ENCODE data around the gene CBFA2T3.
A peak's percentile ranks its signal among the peaks of the same experiment; 100 is the strongest.

CBFA2T3 gene

DNA sequence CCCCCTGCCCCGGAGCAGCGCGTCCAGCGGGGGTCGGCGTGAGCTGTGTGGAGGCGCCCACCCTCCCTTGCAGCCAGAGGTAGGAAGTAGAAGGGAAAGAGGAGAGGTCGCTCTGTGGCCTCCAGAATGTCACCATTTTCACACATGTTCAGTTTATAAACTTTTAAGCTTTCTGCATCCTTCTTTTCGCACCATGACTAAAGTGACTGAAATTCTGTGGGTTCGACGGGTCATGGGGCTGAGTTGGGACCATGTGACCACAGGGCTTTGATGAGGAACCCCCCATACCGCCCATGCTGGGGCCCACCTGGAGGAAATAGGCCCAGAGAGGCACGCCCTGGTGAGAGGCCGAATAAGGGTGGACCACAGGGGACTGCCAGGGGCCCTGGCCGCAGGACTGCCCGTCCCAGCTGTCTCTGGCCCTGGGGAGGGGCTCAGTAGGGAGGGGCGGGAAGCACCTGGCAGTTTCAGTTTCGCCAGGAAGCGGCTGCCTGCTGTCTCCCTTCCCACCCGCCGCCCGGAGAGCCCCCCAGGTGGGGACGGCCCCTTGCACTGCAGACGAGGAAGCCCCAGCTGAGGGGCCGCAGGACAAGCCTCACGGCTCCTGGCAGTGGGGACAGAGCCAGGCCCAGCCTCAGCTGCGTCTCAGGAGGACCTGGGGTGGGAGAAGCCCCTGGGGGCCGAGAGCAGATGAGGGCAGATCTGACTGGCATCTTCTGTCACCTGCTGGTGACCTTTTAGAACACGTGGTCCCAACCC lies 9.0 kb downstream of the CBFA2T3 start:
- no peak overlapping the region for H2AFZ ChIP-seq (ENCODE audit: low read depth, low read length)
- H3K4me1 ChIP-seq (ENCODE audit: low read length), result peaks cover 72% of the 10 kb centered on the region
- peak overlapping the region; percentile 62 for H3K4me2 ChIP-seq (ENCODE audit: low read length)

DNA sequence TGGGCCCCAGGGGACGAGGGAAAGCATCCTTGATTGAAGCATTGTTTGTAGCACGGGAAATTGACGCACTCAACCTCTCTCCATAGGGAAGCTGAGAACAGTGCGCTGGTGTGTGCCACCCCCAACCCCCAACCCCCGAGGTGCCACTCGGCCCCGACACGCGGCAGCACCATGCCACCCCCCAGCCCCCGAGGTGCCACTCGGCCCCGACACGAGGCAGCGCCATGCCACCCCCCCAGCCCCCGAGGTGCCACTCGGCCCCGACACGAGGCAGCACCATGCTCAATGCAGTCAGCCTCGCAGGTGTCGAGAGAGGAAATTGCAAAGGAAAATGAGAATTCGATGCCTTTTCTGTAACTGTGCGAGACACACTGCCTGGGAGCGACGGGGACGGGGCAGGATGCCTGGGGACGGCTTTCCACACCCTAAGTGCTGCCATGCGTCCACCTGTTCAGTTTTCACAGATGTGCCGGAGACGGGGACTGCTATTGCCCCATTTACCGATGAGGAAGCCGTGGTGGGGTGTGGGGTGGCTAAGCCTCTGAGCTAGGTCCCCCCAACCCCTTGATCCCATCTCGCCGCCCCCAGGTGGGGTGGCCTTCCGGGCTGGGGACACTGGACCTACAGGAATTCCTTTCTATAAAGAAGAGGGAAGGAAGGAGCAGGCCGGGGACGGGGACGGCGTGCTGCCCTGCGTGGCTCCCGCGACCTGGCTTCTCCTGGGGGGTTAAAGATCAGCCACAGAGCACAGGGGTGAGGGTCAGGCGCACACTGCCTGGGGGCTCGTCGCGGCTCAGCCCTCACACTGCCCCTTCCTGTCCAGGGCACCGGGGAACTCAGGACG lies 9.8 kb downstream of the CBFA2T3 start:
- peaks cover 13% of the 10 kb centered on the region; the same call in 1 of the 2 replicates for H3K79me2 ChIP-seq (ENCODE audit: low read length)
- H3K9ac ChIP-seq (ENCODE audit: low read length), result peak overlapping the region; percentile 27; the same call in 1 of the 2 replicates
- peak overlapping the region; percentile 62 for H3K4me2 ChIP-seq (ENCODE audit: low read length)
- peak overlapping the region; percentile 91 for H3K27ac ChIP-seq (ENCODE audit: low read length)
- peaks cover 22% of the 10 kb centered on the region for H3K36me3 ChIP-seq (replicated peaks; ENCODE audit: low read depth, low read length)
- no peaks in the 10 kb centered on the region for H4K20me1 ChIP-seq (ENCODE audit: insufficient read depth, low read length)
- no peak overlapping the region; the same call in 1 of the 2 replicates for H3K4me3 ChIP-seq (ENCODE audit: low read length)
- no peaks in the 10 kb centered on the region for H3K27me3 ChIP-seq (ENCODE audit: low read depth, low read length)
- H3K9me3 ChIP-seq (ENCODE audit: insufficient read depth, low read length), result no peaks in the 10 kb centered on the region
- peaks cover 64% of the 10 kb centered on the region for H3K4me1 ChIP-seq (ENCODE audit: low read length)
- no peak overlapping the region for H2AFZ ChIP-seq (ENCODE audit: low read depth, low read length)
- TF ChIP-seq, protein P1, sequence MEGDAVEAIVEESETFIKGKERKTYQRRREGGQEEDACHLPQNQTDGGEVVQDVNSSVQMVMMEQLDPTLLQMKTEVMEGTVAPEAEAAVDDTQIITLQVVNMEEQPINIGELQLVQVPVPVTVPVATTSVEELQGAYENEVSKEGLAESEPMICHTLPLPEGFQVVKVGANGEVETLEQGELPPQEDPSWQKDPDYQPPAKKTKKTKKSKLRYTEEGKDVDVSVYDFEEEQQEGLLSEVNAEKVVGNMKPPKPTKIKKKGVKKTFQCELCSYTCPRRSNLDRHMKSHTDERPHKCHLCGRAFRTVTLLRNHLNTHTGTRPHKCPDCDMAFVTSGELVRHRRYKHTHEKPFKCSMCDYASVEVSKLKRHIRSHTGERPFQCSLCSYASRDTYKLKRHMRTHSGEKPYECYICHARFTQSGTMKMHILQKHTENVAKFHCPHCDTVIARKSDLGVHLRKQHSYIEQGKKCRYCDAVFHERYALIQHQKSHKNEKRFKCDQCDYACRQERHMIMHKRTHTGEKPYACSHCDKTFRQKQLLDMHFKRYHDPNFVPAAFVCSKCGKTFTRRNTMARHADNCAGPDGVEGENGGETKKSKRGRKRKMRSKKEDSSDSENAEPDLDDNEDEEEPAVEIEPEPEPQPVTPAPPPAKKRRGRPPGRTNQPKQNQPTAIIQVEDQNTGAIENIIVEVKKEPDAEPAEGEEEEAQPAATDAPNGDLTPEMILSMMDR (IDR thresholded peaks at IDR 0.05; ENCODE audit: low read depth, low read length), result no peak
- no peak for TF ChIP-seq EZH2phosphoT487 (IDR thresholded peaks at IDR 0.05; ENCODE audit: low read depth)

More for the DNA sequence above, 9.0 kb downstream of the CBFA2T3 start:
- H3K4me3 ChIP-seq (ENCODE audit: low read length), result peak overlapping the region; percentile 47; the same call in 1 of the 2 replicates
- TF ChIP-seq, protein P1 (IDR thresholded peaks at IDR 0.05; ENCODE audit: low read depth, low read length), result no peak
- TF ChIP-seq EZH2phosphoT487 (IDR thresholded peaks at IDR 0.05; ENCODE audit: low read depth), result no peak
- peak overlapping the region; percentile 92; the same call in 1 of the 2 replicates for H3K9ac ChIP-seq (ENCODE audit: low read length)
- no peaks in the 10 kb centered on the region for H4K20me1 ChIP-seq (ENCODE audit: insufficient read depth, low read length)
- H3K27me3 ChIP-seq (ENCODE audit: low read depth, low read length), result no peaks in the 10 kb centered on the region
- H3K9me3 ChIP-seq (ENCODE audit: insufficient read depth, low read length), result no peaks in the 10 kb centered on the region
- peak overlapping the region; percentile 91 for H3K27ac ChIP-seq (ENCODE audit: low read length)
- peaks cover 17% of the 10 kb centered on the region for H3K36me3 ChIP-seq (replicated peaks; ENCODE audit: low read depth, low read length)
- peaks cover 21% of the 10 kb centered on the region; the same call in 1 of the 2 replicates for H3K79me2 ChIP-seq (ENCODE audit: low read length)

DNA sequence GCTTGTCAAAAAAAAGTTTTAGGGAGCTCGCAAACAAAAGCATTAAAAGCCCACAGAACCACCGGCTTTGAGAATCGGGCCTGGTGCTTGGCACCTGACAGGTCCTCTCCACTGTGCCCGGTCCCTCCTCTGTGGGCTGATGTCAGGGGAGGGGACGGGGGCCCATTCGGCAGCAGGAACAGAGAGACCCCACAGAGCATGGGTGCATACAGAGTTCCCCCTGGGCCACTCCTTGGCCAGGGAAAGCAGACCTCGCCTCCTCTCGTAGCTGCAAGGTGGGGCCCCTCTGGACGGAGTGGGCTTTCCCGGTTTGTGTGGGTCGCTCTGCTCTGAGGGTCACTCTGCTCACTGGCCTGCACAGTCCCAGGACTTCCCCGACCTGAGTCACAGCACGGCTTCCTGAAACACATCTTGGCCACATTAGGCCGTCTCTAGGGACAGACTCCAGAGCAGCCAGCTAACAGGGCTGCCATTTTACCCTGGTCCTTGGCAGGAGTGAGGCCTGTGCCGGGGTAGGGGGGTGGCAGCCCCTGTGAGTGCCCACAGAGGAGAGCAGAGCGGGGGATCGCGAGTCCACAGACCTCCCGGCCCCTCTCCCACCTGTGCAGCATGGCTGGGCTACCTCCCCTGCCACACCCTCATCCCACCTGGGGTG lies 11.1 kb downstream of the CBFA2T3 start:
- H3K27ac ChIP-seq (ENCODE audit: low read length), result no peak overlapping the region
- peaks cover 27% of the 10 kb centered on the region for H3K36me3 ChIP-seq (replicated peaks; ENCODE audit: low read depth, low read length)
- peaks cover 51% of the 10 kb centered on the region for H3K4me1 ChIP-seq (ENCODE audit: low read length)
- TF ChIP-seq, protein P1 (IDR thresholded peaks at IDR 0.05; ENCODE audit: low read depth, low read length), result no peak
- no peak for TF ChIP-seq EZH2phosphoT487 (IDR thresholded peaks at IDR 0.05; ENCODE audit: low read depth)
- H3K4me2 ChIP-seq (ENCODE audit: low read length), result no peak overlapping the region
- H3K27me3 ChIP-seq (ENCODE audit: low read depth, low read length), result no peaks in the 10 kb centered on the region
- no peak overlapping the region for H2AFZ ChIP-seq (ENCODE audit: low read depth, low read length)
- H3K79me2 ChIP-seq (ENCODE audit: low read length), result peaks cover 6% of the 10 kb centered on the region; the same call in 1 of the 2 replicates
- H4K20me1 ChIP-seq (ENCODE audit: insufficient read depth, low read length), result no peaks in the 10 kb centered on the region
- H3K4me3 ChIP-seq (ENCODE audit: low read length), result no peak overlapping the region
- no peak overlapping the region for H3K9ac ChIP-seq (ENCODE audit: low read length)
- H3K9me3 ChIP-seq (ENCODE audit: insufficient read depth, low read length), result no peaks in the 10 kb centered on the region
